RCC 7860 (cell line): ENCODE results near the gene MTUS2.
A peak's percentile ranks its signal among the peaks of the same experiment; 100 is the strongest.
"Not testable (repeated sequence)": the region's sequence is repeated elsewhere in the genome, so short reads cannot be mapped to it uniquely, and the experiment has no call there.

Experiments used
- DNase-seq: peaks from one replicate; pipeline ENCODE4 v3.0.0-alpha.2; 2015; ENCODE audit warnings: low spot score
- FAIRE-seq: peaks from 2 replicates; lab custom pipeline; 2012; peaks lifted over from hg19 to GRCh38; lab: Jason Lieb, UNC

The MTUS2 gene

GRCh38 chr13:29156136-29156535 is 336.0 kb downstream of the MTUS2 start:
- DNase-seq (no peak), FAIRE-seq (no peak)

DNA sequence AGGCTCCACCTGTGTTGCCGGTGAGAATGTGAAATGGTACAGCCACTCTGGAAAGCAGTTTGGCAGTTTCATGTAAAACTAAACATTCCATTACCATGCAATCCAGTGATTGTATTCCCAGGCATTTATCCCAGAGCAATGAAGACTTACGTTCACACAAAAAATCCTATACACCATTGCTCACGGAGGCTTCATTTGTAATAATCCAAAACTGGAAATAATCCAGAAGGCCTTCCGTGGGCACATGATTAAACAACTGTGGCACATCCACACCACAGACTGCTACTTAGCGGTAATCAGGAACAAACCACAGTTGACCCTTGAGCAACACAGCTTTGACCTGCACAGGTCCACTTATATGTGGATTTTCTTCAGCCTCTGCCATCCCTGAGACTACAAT is 339.7 kb downstream of the MTUS2 start:
- no peak for DNase-seq
- FAIRE-seq = no peak

DNA sequence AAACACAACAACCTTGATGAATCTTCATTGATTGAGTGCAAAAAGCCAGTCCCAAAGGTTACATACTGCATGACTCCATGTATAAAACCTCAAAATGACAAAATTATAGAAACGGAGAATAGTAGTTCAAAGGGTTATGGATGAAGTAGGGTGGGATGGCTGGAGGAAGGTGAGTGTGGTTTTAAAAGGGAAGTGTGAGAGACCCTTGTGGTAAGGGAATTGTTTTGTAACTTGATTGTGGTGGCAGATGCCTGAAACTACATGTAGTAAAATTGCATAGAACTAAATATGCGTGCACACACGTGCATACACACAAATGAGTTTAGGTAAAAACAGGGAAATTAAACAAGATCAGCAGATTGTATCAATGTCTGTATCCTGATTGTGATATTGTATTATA is 340.7 kb downstream of the MTUS2 start:
- DNase-seq (no peak), FAIRE-seq (no peak)

- no peak for FAIRE-seq
- DNase-seq = no peak
These were observed 341.5 kb downstream of the MTUS2 start for GRCh38 chr13:29161676-29162075.

DNA sequence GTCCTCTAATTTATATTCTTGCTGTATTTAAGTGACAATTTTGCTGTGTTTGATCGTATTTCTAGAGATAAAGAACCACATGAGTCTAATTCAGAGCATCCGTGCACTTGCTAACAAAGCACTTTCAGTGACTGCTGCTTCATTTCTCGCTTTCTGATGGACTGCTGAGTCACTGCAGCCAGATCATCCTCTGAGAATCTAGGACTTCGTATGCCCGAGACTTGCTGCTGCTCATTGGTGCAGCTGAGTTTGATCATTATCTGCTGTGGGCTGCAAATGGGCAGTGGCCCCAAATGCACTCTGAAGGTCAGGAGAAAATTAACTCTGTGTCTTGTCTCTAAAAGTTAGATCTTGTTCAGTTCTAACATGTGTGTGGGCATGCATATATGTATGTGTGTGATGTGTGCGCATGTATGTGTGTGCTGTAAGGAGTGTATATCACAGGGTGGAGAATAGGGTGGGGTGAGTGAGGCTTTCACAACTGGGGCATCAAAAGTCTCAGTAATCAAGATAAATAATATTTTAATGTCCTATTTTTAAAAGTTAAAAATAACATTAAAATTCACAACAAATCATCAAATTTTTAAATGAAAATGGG is 342.6 kb downstream of the MTUS2 start:
- DNase-seq (peak; percentile 28), FAIRE-seq (peak; percentile 52)

DNA sequence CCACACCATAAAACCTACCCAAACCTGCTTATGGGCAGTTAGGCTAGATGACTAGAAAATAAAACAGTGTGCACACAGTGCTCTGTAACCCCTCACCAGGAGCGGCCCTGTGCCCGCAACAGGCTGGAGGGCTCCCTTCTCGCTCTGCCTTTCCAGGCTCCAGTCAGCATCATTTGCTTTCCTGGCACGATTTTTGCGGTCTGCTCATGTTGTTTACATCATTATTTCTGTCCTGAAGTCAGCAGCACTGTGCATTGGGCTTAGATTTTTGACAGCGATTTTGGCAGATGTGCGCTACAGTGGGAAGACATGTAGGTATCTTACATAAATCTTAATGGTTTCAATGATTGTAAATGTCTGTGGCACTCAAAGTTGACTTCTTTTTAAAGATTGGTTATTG is 344.0 kb downstream of the MTUS2 start:
- FAIRE-seq (no peak), DNase-seq (no peak)

DNA sequence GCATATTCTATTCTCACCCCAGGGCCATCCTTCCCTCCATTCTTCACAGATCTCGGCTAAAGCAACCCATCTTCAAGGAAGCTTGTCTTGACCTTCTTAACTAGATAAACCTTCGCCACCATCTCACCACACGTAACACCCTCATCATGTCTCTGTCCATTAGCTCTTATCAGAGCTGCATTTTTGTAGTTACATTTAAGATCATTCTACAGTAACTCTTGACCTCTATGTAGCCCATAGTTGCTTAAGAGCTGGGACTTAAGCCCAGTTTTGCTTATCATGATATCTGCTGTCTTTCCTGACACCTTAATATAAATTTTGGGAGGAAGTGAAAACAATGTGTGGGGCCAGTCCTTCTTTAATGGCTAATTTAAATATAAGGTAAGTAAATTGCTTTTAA is 345.1 kb downstream of the MTUS2 start:
- no peak for DNase-seq
- FAIRE-seq = no peak

GRCh38 chr13:29165840-29166239 is 345.7 kb downstream of the MTUS2 start:
- DNase-seq = no peak
- FAIRE-seq = no peak

GRCh38 chr13:29170436-29171082 is 350.4 kb downstream of the MTUS2 start:
- DNase-seq (no peak), FAIRE-seq (no peak)

GRCh38 chr13:29171244-29171643 is 351.1 kb downstream of the MTUS2 start:
- no peak for FAIRE-seq
- DNase-seq = no peak

GRCh38 chr13:29174093-29174492 is 354.0 kb downstream of the MTUS2 start:
- no peak for DNase-seq
- FAIRE-seq = no peak

DNA sequence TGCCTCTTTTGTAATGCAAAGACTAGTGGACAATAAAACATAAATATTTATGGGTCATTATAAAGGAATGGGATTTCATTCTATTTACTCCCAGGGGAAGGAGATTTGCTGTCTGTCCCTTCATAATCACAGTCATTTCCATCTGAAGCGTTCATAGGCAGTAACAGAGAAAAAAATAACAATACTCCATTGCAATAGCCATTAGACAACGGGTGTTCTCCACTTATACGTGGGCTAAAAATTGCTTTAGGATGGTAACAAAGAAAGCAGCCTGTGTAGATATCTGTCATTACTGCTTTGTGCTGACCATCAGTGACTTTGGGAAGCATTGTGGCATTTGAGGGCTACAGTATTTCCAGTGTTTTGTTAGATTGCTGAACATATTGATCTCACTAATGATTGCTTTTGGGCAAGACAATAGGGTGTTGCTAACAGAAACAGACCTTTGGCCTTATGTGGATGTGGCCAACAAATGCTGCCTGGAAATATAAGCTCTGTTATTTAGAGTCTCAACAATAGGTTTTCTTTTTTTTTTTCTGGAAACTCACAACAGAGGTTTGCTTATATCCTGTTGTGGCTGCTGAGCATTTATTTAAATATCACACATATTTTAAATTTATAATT is 355.2 kb downstream of the MTUS2 start:
- DNase-seq = no peak

DNA sequence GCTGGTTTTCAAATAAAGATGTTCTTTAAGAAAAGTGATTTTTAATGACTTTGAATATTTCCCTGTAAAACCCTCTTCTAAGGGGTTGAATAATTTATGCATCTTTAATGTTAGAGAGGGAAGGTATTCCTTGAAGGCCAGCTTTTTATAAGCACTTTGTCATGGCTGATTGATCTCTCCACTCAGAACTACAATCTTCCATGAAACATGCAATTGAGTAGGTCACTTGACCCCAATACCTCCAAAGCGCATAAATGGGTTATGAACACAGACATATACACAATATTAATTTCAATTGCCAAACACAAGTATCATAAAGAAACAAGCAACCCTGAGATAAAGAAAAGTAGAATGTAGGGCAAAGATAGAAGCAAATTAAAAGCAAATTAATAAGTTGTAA is 359.9 kb downstream of the MTUS2 start:
- DNase-seq (no peak), FAIRE-seq (no peak)

More for the DNA sequence above, 355.2 kb downstream of the MTUS2 start:
- FAIRE-seq = no peak

DNA sequence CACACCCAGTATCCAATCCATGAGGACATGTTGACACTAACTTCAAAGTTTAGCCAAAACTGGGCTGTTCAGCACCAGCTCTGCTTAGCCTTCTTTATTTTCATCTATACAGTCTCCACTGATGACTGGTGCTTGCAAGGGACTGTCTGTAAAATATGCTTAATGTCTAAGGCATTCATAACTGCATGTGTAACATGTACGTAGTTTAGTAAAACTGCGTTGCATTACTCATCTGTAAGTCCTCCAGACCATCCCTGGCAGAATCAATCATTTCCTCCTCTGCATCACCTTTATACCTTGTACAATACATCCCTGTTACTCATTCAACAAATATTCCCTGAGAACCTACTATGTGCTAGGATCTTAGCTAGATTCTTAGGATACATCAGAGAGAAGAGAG is 362.1 kb downstream of the MTUS2 start:
- FAIRE-seq = no peak
- DNase-seq = no peak

- DNase-seq = no peak
- FAIRE-seq = no peak
These were observed 365.8 kb downstream of the MTUS2 start for GRCh38 chr13:29185926-29186325.

GRCh38 chr13:29187584-29187983 is 367.4 kb downstream of the MTUS2 start:
- no peak for FAIRE-seq
- DNase-seq = no peak

GRCh38 chr13:29190298-29190697 is 370.2 kb downstream of the MTUS2 start:
- FAIRE-seq (no peak), DNase-seq (no peak)

- FAIRE-seq (no peak), DNase-seq (no peak)
These were observed 372.9 kb downstream of the MTUS2 start for GRCh38 chr13:29193083-29193482.

DNA sequence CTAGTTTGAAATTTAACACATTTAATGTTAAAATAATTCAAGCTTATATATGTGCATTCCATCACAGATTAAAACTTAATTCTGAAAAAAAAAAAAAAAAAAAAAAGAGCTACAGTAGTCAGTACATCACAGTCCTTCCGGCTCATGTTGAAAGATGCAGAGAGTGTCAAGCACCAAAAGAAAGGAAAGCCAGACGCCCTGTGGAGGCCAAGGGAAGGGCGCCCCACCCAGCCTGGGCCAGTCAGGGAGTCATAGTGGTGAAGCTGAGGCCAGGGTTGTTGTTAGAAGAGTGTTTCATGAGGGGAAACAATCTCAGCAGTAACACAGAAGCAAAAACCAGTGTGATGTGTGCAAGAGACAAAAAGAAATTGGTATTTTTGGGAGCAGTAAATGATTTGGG is 375.3 kb downstream of the MTUS2 start:
- no peak for DNase-seq
- no peak for FAIRE-seq

- DNase-seq (no peak), FAIRE-seq (no peak)
These were observed 376.4 kb downstream of the MTUS2 start for GRCh38 chr13:29196409-29197074.

GRCh38 chr13:29202753-29203152 is 382.6 kb downstream of the MTUS2 start:
- not testable (repeated sequence) for FAIRE-seq

GRCh38 chr13:29204651-29205050 is 384.5 kb downstream of the MTUS2 start:
- DNase-seq (no peak), FAIRE-seq (no peak)

More at GRCh38 chr13:29202753-29203152, 382.6 kb downstream of the MTUS2 start:
- not testable (repeated sequence) for DNase-seq
